Pancreas (tissue), 10 donors: ENCODE measurements around the gene ELOVL2. TPM values are rescaled to one million over a fixed set of nuclear protein-coding genes. Genes with fewer than 3 reads are reported as not detected.

ENCODE experiments used
- ATAC-seq, 4 donors: fragments of 200-7000 bp; cut with Tn5 transposase; one replicate each; pipeline versions ENCODE4 v1.8.0 to v1.9.1; 2020; ENCODE audit warnings: mild to moderate bottlenecking in 4 of 4, moderate library complexity in 4 of 4
- DNase-seq, 6 donors: peaks; one replicate each; pipeline ENCODE4 v3.0.0-alpha.2; 2020
- FAIRE-seq: peaks from 2 replicates; lab custom pipeline; 2012; peaks lifted over from hg19 to GRCh38; lab: Jason Lieb, UNC
- H3K27ac ChIP-seq, 4 donors: fragments of 200-600 bp; sonication (generic); 1 replicate in 3 of 4; 2 replicates in 1 of 4; pipeline versions ENCODE4 v1.5.0 to v1.8.0; 2020
- H3K27me3 ChIP-seq, 4 donors: fragments of 200-600 bp; one replicate each; pipeline ENCODE4 v1.8.0; 2021
- H3K36me3 ChIP-seq, 3 donors: fragments of 200-600 bp; sonication (generic) in 1 of 3; one replicate each; pipeline versions ENCODE4 v1.5.0 to v1.8.0; 2020 to 2021
- H3K4me1 ChIP-seq, 3 donors: fragments of 200-600 bp; one replicate each; pipeline ENCODE4 v1.8.0; 2021
- H3K4me3 ChIP-seq, 4 donors: fragments of 200-600 bp; sonication (generic) in 2 of 4; one replicate each; pipeline versions ENCODE4 v1.5.0 to v1.8.0; 2020 to 2021
- H3K9me3 ChIP-seq, 4 donors: fragments of 200-600 bp; one replicate each; pipeline ENCODE4 v1.8.0; 2021
- WGBS, 2 donors: extraction: QIAGEN DNeasy Blood & Tissue Kit; methylation state at CpG; one replicate each; pipeline ENCODE4 v1.1.7; 2013; 5-methylcytosine and 5-hydroxymethylcytosine counted together
- intact Hi-C, 3 donors: fragments of 100-400 bp; cut with DNase I; formaldehyde crosslinking; loops; one replicate each; pipeline versions ENCODE4 v1.11.1 to v1.14.2; 2022
- polyA plus RNA-seq, 2 donors: library from polyadenylated mRNA; stranded (reverse); fragments of 200-250 nt; gene quantifications; one replicate each; pipeline ENCODE4 v1.2.3, GENCODE V29; 2013
- total RNA-seq, 6 donors: library from RNA; stranded (reverse); fragmentation: NEBNext Ultra II Directional in 4 of 6; extraction: Animal tissue kit (Norgen Biotek cat#: 25700) in 4 of 6; gene quantifications; one replicate each; pipeline versions ENCODE4 v1.2.1 to v1.2.4, GENCODE V29; 2021 to 2023
- TF ChIP-seq, protein P1 (sequence below), 4 donors: fragments of 200-600 bp; sonication (generic) in 3 of 4; IDR thresholded peaks; one replicate each; pipeline versions ENCODE4 v1.5.0 to v1.8.0; 2021; ENCODE audit warnings: antibody characterized with exemption in 4 of 4
- donor health status: healthy with polysubstance abuse.
- donor health status: DM: no; HTN: no; CAD: no; lungs with moderate emphysema.
- donor health status: DM: no; HTN: no; CAD: no.
- donor health status: control.
- donor health status: control.
- donor health status: Bipolar disorder and iron deficiency.
- donor health status: DM: yes; HTN: yes; CAD: no.
- donor health status: DM: no; HTN: no; CAD: no.
- donor health status: DM: no; HTN: no; CAD: no.
- donor health status: DM: yes; HTN: yes; CAD: no.

ELOVL2 gene
- total and polyA plus RNA-seq, 8 donors, result 1.3 to 2.2 (median 1.6) TPM

DNA sequence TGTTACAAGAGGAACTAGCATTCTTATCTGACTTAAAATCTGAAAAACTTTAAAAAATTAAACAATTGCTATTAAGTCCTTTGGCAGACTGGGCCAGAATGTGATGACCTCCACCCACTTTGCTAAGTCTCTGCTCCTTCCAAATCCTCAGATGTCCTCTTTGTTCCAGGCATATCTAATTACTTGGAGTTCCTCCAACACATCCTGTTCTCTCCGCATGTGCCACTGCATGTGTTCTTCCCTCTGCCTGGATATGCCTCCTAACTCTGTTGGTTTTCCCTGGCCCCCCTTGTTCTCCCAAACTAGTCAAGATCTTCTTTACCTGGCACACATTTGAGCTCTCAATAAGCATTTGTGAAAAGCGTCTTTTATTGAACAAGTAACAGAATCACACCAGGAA lies 23.1 kb downstream of the ELOVL2 start:
- WGBS, 2 donors, result 48 to 80% methylated on average over 2 of the region's 2 CpGs

DNA sequence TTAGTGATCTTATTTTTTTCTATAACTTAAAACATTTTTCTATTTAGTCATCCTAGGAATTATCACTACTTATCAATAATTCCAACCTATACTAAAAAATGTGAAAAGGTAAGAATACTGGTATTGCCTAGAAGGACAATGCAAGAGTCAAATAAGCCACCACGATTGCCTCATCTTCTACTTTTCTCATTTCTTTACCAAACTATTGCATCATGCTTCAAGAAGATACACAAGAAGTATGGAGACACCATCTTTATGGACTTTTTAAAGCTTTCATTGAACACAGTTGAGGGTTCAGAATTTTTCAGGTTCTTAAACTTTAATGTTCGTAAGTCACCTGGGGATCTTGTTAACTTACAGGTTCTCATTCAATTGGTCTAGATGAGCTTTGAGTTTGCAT lies 25.9 kb downstream of the ELOVL2 start:
- intact Hi-C loops, result no loop called here
- no peak for ATAC-seq
- WGBS, 2 donors, result 75 to 88% methylated on average over 2 of the region's 2 CpGs
- TF ChIP-seq, protein P1, sequence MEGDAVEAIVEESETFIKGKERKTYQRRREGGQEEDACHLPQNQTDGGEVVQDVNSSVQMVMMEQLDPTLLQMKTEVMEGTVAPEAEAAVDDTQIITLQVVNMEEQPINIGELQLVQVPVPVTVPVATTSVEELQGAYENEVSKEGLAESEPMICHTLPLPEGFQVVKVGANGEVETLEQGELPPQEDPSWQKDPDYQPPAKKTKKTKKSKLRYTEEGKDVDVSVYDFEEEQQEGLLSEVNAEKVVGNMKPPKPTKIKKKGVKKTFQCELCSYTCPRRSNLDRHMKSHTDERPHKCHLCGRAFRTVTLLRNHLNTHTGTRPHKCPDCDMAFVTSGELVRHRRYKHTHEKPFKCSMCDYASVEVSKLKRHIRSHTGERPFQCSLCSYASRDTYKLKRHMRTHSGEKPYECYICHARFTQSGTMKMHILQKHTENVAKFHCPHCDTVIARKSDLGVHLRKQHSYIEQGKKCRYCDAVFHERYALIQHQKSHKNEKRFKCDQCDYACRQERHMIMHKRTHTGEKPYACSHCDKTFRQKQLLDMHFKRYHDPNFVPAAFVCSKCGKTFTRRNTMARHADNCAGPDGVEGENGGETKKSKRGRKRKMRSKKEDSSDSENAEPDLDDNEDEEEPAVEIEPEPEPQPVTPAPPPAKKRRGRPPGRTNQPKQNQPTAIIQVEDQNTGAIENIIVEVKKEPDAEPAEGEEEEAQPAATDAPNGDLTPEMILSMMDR (IDR thresholded peaks at IDR 0.05), result no peak
- Histone ChIP-seq H3K4me3 (no peak overlapping the region), H3K27ac (no peak overlapping the region), H3K9me3 (no peaks in the 10 kb centered on the region), H3K36me3 (no peaks in the 10 kb centered on the region), H3K27me3 (no peaks in the 10 kb centered on the region), H3K4me1 (no peaks in the 10 kb centered on the region)
- no peak for DNase-seq
- no peak for FAIRE-seq

More for the DNA sequence above, 23.1 kb downstream of the ELOVL2 start:
- Histone ChIP-seq H3K4me1 (no peaks in the 10 kb centered on the region), H3K36me3 (no peaks in the 10 kb centered on the region), H3K4me3 (no peak overlapping the region), H3K9me3 (no peaks in the 10 kb centered on the region), H3K27ac (no peak overlapping the region), H3K27me3 (no peaks in the 10 kb centered on the region)
- intact Hi-C loops, result no loop called here
- DNase-seq (no peak), ATAC-seq (no peak), FAIRE-seq (no peak)
- TF ChIP-seq, protein P1 (IDR thresholded peaks at IDR 0.05), result no peak

DNA sequence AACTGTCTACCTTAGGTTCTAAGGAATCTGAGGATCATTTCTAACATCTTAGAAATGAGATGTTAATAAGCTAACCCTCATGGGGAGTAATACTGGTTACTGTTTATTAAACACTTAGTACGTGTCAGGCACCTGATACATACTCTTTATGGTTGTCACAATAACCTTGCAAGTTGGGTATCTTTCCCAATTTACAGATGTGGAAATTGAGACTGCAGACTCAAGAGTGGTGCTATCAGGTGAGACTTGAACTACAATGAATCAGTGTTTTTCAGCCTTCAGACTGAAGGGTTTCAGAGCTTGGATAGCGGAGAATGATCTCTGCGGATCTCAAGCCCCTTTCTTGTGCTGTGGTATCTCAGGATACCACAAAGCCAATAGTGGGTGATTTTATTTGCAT lies 27.0 kb downstream of the ELOVL2 start:
- H3K4me3 ChIP-seq, result no peak overlapping the region
- no peak overlapping the region for H3K27ac ChIP-seq
- TF ChIP-seq, protein P1 (IDR thresholded peaks at IDR 0.05), result no peak
- DNase-seq, result no peak
- H3K27me3 ChIP-seq, result no peaks in the 10 kb centered on the region
- H3K9me3 ChIP-seq, result no peaks in the 10 kb centered on the region
- intact Hi-C loops, result no loop called here
- 93% methylated on average over 3 of the region's 3 CpGs for WGBS, 2 donors
- no peaks in the 10 kb centered on the region for H3K36me3 ChIP-seq
- ATAC-seq, result no peak
- FAIRE-seq, result no peak
- H3K4me1 ChIP-seq, result peaks cover 0 to 6% (median 4%) of the 10 kb centered on the region in 3 donors

DNA sequence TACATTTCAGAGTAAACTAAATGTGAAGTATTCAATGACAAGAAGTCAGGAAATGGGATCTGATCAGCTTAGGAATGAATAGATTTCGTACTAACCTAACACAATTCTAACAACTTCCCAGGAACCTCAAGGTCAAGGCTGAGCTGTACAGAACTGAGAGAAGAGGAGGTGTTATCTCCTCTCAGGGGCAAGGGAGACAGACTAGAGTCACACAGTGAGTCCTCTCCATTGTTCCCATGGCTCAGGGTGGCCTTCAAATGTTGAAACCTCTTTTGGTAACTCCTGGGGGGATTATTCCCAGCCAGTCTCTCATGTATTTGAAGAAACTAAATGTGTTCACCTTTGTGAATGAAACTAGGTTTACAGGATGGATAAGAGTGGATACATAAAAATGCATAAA lies 27.7 kb downstream of the ELOVL2 start:
- DNase-seq, result no peak
- intact Hi-C loops, result no loop called here
- no peaks in the 10 kb centered on the region for H3K36me3 ChIP-seq

DNA sequence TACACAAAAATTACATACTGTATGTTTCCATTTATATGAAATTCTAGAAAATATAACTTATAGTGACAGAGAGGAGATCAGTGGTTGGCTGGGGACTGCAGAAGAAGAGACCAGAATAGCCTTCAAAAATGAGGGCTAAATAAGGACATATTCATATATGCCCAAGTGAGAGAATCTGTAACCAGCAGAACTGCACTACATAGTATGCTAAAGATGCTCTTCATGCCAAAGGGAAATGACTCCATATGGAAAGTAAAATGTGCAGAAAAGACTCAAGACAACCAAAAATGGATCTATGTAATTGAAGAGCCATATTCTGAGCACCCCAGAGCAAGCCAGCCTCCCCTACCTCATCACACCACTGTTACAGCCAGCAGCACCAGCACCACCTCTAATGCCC lies 29.0 kb downstream of the ELOVL2 start:
- no peaks in the 10 kb centered on the region for H3K9me3 ChIP-seq
- FAIRE-seq (no peak), ATAC-seq (no peak), DNase-seq (no peak)
- intact Hi-C loops, result no loop called here
- TF ChIP-seq, protein P1 (IDR thresholded peaks at IDR 0.05), result no peak
- no peak overlapping the region for H3K4me3 ChIP-seq
- no peaks in the 10 kb centered on the region for H3K36me3 ChIP-seq
- H3K4me1 ChIP-seq, result peaks cover 0 to 13% (median 12%) of the 10 kb centered on the region in 3 donors
- H3K27me3 ChIP-seq, result no peaks in the 10 kb centered on the region
- no peak overlapping the region for H3K27ac ChIP-seq

More for the DNA sequence above, 27.7 kb downstream of the ELOVL2 start:
- Histone ChIP-seq H3K4me3 (no peak overlapping the region), H3K9me3 (no peaks in the 10 kb centered on the region), H3K27me3 (no peaks in the 10 kb centered on the region), H3K4me1 (peaks cover 0 to 10% (median 9%) of the 10 kb centered on the region in 3 donors), H3K27ac (no peak overlapping the region)
- FAIRE-seq, result no peak
- 33 to 71% methylated on average over 1 of the region's 1 CpG for WGBS, 2 donors
- ATAC-seq, result no peak
- TF ChIP-seq, protein P1 (IDR thresholded peaks at IDR 0.05), result no peak
